Mesenchymal stem cell (in vitro differentiated cells and primary cell): ENCODE measurements around the gene DLGAP5.
A peak's percentile ranks its signal among the peaks of the same experiment; 100 is the strongest.

Source experiments
- DNase-seq: peaks from one replicate; pipeline ENCODE4 v3.0.0-alpha.2; 2013
- H2AFZ ChIP-seq: one replicate; pipeline ENCODE4 v1.6.1; 2013; ENCODE audit warnings: low read depth, mild to moderate bottlenecking, control low read depth, inconsistent platforms, low read length, moderate library complexity
- H2AK5ac ChIP-seq: 2 replicates; pipeline ENCODE4 v1.6.1; 2013; ENCODE audit warnings: low read length, moderate library complexity, mild to moderate bottlenecking, inconsistent platforms; ENCODE audit not compliant: severe bottlenecking
- H2BK120ac ChIP-seq: one replicate; pipeline ENCODE4 v1.6.1; 2013; ENCODE audit warnings: low read depth, mild to moderate bottlenecking, inconsistent platforms, low read length, moderate library complexity
- H2BK12ac ChIP-seq, 2 experiments: one replicate each; pipeline ENCODE4 v1.6.1; 2013; ENCODE audit warnings: inconsistent platforms in 2 of 2, low read length in 2 of 2, mild to moderate bottlenecking in 2 of 2, moderate library complexity in 2 of 2, control low read depth in 1 of 2
- H2BK15ac ChIP-seq: one replicate; pipeline ENCODE4 v1.6.1; 2013; ENCODE audit warnings: mild to moderate bottlenecking, low read depth, inconsistent platforms; ENCODE audit not compliant: poor library complexity, severe bottlenecking
- H2BK5ac ChIP-seq: 2 replicates; pipeline ENCODE4 v1.6.1; 2013; ENCODE audit warnings: low read depth, mild to moderate bottlenecking, low read length, control low read depth, inconsistent platforms; ENCODE audit not compliant: poor library complexity, severe bottlenecking
- H3K14ac ChIP-seq, 2 experiments: one replicate each; pipeline ENCODE4 v1.6.1; 2013; ENCODE audit warnings: inconsistent platforms in 2 of 2, low read length in 2 of 2, control low read depth in 1 of 2, mild to moderate bottlenecking in 1 of 2, moderate library complexity in 1 of 2
- H3K18ac ChIP-seq, 2 experiments: one replicate each; pipeline ENCODE4 v1.6.1; 2013; ENCODE audit warnings: inconsistent platforms in 2 of 2, low read length in 2 of 2, control low read depth in 1 of 2, low read depth in 1 of 2, mild to moderate bottlenecking in 1 of 2
- H3K23ac ChIP-seq, 2 experiments: one replicate each; pipeline ENCODE4 v1.6.1; 2013; ENCODE audit warnings: inconsistent platforms in 2 of 2, low read length in 2 of 2, mild to moderate bottlenecking in 2 of 2, moderate library complexity in 2 of 2, control low read depth in 1 of 2
- H3K27ac ChIP-seq: 2 replicates; pipeline ENCODE4 v1.5.1; 2013; ENCODE audit warnings: mild to moderate bottlenecking, moderate library complexity, low read length, control low read depth, inconsistent platforms; ENCODE audit not compliant: poor library complexity, severe bottlenecking
- H3K27me3 ChIP-seq, 2 experiments: 2 replicates each; pipeline versions ENCODE4 v1.6.1 to v1.7.0; 2013; ENCODE audit warnings: low read length in 2 of 2, mild to moderate bottlenecking in 2 of 2, moderate library complexity in 2 of 2, control low read depth in 1 of 2, inconsistent platforms in 1 of 2; ENCODE audit not compliant: control insufficient read depth in 1 of 2, insufficient read depth in 1 of 2
- H3K36me3 ChIP-seq, 2 experiments: 2 replicates each; pipeline versions ENCODE4 v1.6.1 to v1.7.0; 2013; ENCODE audit warnings: low read length in 2 of 2, control low read depth in 1 of 2, inconsistent platforms in 1 of 2, low read depth in 1 of 2, mild to moderate bottlenecking in 1 of 2; ENCODE audit not compliant: insufficient read depth in 2 of 2, control insufficient read depth in 1 of 2
- H3K4ac ChIP-seq, 2 experiments: one replicate each; pipeline ENCODE4 v1.6.1; 2013; ENCODE audit warnings: inconsistent platforms in 2 of 2, low read length in 2 of 2, mild to moderate bottlenecking in 2 of 2, moderate library complexity in 2 of 2, control low read depth in 1 of 2, low read depth in 1 of 2
- H3K4me1 ChIP-seq: 2 replicates; pipeline ENCODE4 v1.6.1; 2013; ENCODE audit warnings: low read depth, low read length, control low read depth; ENCODE audit not compliant: control insufficient read depth, insufficient read depth
- H3K4me2 ChIP-seq: 2 replicates; pipeline ENCODE4 v1.6.1; 2013; ENCODE audit warnings: low read length, mild to moderate bottlenecking, inconsistent platforms; ENCODE audit not compliant: poor library complexity, severe bottlenecking
- H3K4me3 ChIP-seq, 2 experiments: 2 replicates each; pipeline versions ENCODE4 v1.5.1 to v1.7.0; 2013; ENCODE audit warnings: low read length in 2 of 2, mild to moderate bottlenecking in 2 of 2, control low read depth in 1 of 2, low read depth in 1 of 2; ENCODE audit not compliant: insufficient read depth in 1 of 2
- H3K79me1 ChIP-seq: replicated peaks from 2 replicates; pipeline ENCODE4 v1.6.1; 2013; ENCODE audit warnings: mild to moderate bottlenecking, control low read depth, low read length, inconsistent platforms; ENCODE audit not compliant: poor library complexity, severe bottlenecking
- H3K9ac ChIP-seq: 2 replicates; pipeline ENCODE4 v1.7.0; 2013; ENCODE audit warnings: mild to moderate bottlenecking, low read length, moderate library complexity
- H3K9me3 ChIP-seq: 2 replicates; pipeline ENCODE4 v1.7.0; 2013; ENCODE audit warnings: mild to moderate bottlenecking, low read length; ENCODE audit not compliant: control insufficient read depth
- H4K8ac ChIP-seq: one replicate; pipeline ENCODE4 v1.6.1; 2013; ENCODE audit warnings: inconsistent platforms, mild to moderate bottlenecking, low read length, moderate library complexity
- H4K91ac ChIP-seq: one replicate; pipeline ENCODE4 v1.6.1; 2013; ENCODE audit warnings: mild to moderate bottlenecking, low read length, inconsistent platforms
- WGBS: methylation state at CpG from one replicate; pipeline ENCODE4 v1.1.7; 2013; ENCODE audit warnings: mixed read lengths; 5-methylcytosine and 5-hydroxymethylcytosine counted together

The DLGAP5 gene

GRCh38 chr14:55221968-55222367 lies 30.6 kb upstream of the DLGAP5 start:
- Histone ChIP-seq H2BK5ac (no peak overlapping the region), H3K36me3 (no peaks in the 10 kb centered on the region), H3K4me3 (no peak overlapping the region), H3K27me3 (no peaks in the 10 kb centered on the region), H3K9me3 (peaks cover 6% of the 10 kb centered on the region), H3K9ac (no peak overlapping the region), H3K23ac (no peak overlapping the region), H3K79me1 (no peaks in the 10 kb centered on the region), H4K91ac (no peak overlapping the region), H2BK120ac (no peak overlapping the region), H2AK5ac (no peak overlapping the region), H3K4me1 (no peaks in the 10 kb centered on the region), H3K4ac (no peak overlapping the region), H2BK15ac (no peak overlapping the region), H4K8ac (no peak overlapping the region), H2AFZ (no peak overlapping the region), H2BK12ac (no peak overlapping the region), H3K4me2 (no peak overlapping the region), H3K14ac (no peak overlapping the region), H3K27ac (no peak overlapping the region), H3K18ac (no peak overlapping the region)
- no peak for DNase-seq

DNA sequence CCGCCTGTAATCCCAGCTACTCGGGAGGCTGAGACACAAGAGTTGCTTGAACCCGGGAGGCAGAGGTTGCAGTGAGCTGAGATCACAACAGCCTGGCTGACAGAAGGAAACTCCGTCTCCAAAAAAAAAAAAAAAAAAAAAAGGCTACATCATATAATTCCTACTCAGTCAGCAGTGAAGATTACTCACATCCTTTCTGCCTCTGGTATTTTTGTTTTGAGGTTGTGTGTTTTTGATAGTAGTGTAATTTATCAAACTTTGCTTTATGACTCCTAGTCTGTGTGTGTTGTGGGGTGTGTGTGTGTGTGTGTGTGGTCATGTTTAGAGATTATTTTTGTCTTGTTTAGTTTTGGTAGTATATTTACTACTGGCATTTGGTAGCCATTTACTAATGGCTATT lies 29.8 kb upstream of the DLGAP5 start:
- no peak overlapping the region for H2BK5ac ChIP-seq
- no peak overlapping the region for H2BK12ac ChIP-seq
- H2BK120ac ChIP-seq = no peak overlapping the region
- no peak overlapping the region for H3K4me2 ChIP-seq
- H3K9ac ChIP-seq = no peak overlapping the region
- no peak overlapping the region for H2AK5ac ChIP-seq
- 79% methylated on average over 3 of the region's 4 CpGs for WGBS
- no peak overlapping the region for H3K4ac ChIP-seq
- no peak overlapping the region for H3K23ac ChIP-seq
- H3K79me1 ChIP-seq = no peaks in the 10 kb centered on the region
- no peak overlapping the region for H2BK15ac ChIP-seq
- H3K27me3 ChIP-seq = no peaks in the 10 kb centered on the region
- H3K36me3 ChIP-seq = no peaks in the 10 kb centered on the region
- H3K14ac ChIP-seq = no peak overlapping the region
- DNase-seq = peak; percentile 76
- no peak overlapping the region for H2AFZ ChIP-seq
- no peak overlapping the region for H3K27ac ChIP-seq
- no peak overlapping the region for H4K8ac ChIP-seq
- H3K4me3 ChIP-seq = no peak overlapping the region
- H3K18ac ChIP-seq = no peak overlapping the region
- no peaks in the 10 kb centered on the region for H3K9me3 ChIP-seq
- H4K91ac ChIP-seq = no peak overlapping the region
- no peaks in the 10 kb centered on the region for H3K4me1 ChIP-seq

DNA sequence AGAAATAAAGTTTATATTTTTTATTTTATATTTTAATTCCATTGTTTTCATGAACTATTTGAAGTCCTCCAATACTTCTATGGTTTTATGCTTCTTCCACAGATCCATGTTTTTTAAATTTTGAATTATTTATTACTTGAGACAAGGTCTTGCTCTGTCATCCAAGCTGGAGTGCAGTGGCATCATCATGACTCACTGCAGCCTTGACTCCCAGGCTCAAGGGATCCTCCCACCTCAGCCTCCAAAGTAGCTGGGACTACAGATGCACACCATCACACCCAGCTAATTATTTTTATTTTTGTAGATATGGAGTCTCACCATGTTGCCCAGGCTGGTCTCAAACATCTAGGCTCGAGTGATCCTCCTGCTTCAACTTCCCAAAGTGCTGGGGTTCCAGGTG lies 28.8 kb upstream of the DLGAP5 start:
- no peak overlapping the region for H2BK12ac ChIP-seq
- H2BK15ac ChIP-seq = no peak overlapping the region
- no peaks in the 10 kb centered on the region for H3K9me3 ChIP-seq
- no peak overlapping the region for H3K4me3 ChIP-seq
- H3K4ac ChIP-seq = no peak overlapping the region
- H2BK5ac ChIP-seq = no peak overlapping the region
- H3K36me3 ChIP-seq = no peaks in the 10 kb centered on the region
- no peak overlapping the region for H3K18ac ChIP-seq
- H4K91ac ChIP-seq = no peak overlapping the region
- H3K27ac ChIP-seq = no peak overlapping the region
- no peaks in the 10 kb centered on the region for H3K27me3 ChIP-seq
- H3K4me1 ChIP-seq = no peaks in the 10 kb centered on the region
- no peak overlapping the region for H3K9ac ChIP-seq
- no CpG with 5 or more reads among the region's 1 CpG for WGBS
- no peak overlapping the region for H2AFZ ChIP-seq
- H4K8ac ChIP-seq = no peak overlapping the region
- no peaks in the 10 kb centered on the region for H3K79me1 ChIP-seq
- no peak overlapping the region for H3K4me2 ChIP-seq
- no peak overlapping the region for H2AK5ac ChIP-seq
- H3K23ac ChIP-seq = no peak overlapping the region
- no peak overlapping the region for H2BK120ac ChIP-seq
- no peak overlapping the region for H3K14ac ChIP-seq
- no peak for DNase-seq

- DNase-seq = no peak
- H2BK120ac ChIP-seq = no peak overlapping the region
- H4K91ac ChIP-seq = no peak overlapping the region
- H3K36me3 ChIP-seq = no peaks in the 10 kb centered on the region
- no peaks in the 10 kb centered on the region for H3K9me3 ChIP-seq
- no peak overlapping the region for H3K27ac ChIP-seq
- H3K9ac ChIP-seq = no peak overlapping the region
- H2AFZ ChIP-seq = no peak overlapping the region
- no peaks in the 10 kb centered on the region for H3K4me1 ChIP-seq
- H3K14ac ChIP-seq = no peak overlapping the region
- no peaks in the 10 kb centered on the region for H3K79me1 ChIP-seq
- H3K18ac ChIP-seq = no peak overlapping the region
- no peak overlapping the region for H2BK15ac ChIP-seq
- no peak overlapping the region for H2BK12ac ChIP-seq
- peak overlapping the region; percentile 9 for H2AK5ac ChIP-seq
- no peaks in the 10 kb centered on the region for H3K27me3 ChIP-seq
- H3K4me3 ChIP-seq = no peak overlapping the region
- H3K4ac ChIP-seq = no peak overlapping the region
- H3K23ac ChIP-seq = no peak overlapping the region
- H3K4me2 ChIP-seq = no peak overlapping the region
- no peak overlapping the region for H2BK5ac ChIP-seq
- H4K8ac ChIP-seq = peak overlapping the region; percentile 60
- 77% methylated on average over 10 of the region's 10 CpGs for WGBS
These were observed 21.2 kb upstream of the DLGAP5 start for GRCh38 chr14:55212634-55213033.
